IPS-NIHi11 (cell line): ENCODE measurements around the gene PINLYP.
"Not testable (repeated sequence)": the region's sequence is repeated elsewhere in the genome, so short reads cannot be mapped to it uniquely, and the experiment has no call there.

Experiments
- DNase-seq: peaks from one replicate; pipeline ENCODE4 v3.0.0; 2012; ENCODE audit warnings: mixed read lengths, low spot score

The PINLYP gene

GRCh38 chr19:43575156-43575950 is at the start of gene PINLYP, which contains the start of gene XRCC1:
Gene PINLYP, plus strand, starts transcription at chr19:43575801. Its CDS starts 1,391 bp downstream, at chr19:43577192.
Gene XRCC1, minus strand, starts transcription at chr19:43575527. Its CDS starts 69 bp downstream, at chr19:43575458.
- DNase-seq, result peak; percentile 98

DNA sequence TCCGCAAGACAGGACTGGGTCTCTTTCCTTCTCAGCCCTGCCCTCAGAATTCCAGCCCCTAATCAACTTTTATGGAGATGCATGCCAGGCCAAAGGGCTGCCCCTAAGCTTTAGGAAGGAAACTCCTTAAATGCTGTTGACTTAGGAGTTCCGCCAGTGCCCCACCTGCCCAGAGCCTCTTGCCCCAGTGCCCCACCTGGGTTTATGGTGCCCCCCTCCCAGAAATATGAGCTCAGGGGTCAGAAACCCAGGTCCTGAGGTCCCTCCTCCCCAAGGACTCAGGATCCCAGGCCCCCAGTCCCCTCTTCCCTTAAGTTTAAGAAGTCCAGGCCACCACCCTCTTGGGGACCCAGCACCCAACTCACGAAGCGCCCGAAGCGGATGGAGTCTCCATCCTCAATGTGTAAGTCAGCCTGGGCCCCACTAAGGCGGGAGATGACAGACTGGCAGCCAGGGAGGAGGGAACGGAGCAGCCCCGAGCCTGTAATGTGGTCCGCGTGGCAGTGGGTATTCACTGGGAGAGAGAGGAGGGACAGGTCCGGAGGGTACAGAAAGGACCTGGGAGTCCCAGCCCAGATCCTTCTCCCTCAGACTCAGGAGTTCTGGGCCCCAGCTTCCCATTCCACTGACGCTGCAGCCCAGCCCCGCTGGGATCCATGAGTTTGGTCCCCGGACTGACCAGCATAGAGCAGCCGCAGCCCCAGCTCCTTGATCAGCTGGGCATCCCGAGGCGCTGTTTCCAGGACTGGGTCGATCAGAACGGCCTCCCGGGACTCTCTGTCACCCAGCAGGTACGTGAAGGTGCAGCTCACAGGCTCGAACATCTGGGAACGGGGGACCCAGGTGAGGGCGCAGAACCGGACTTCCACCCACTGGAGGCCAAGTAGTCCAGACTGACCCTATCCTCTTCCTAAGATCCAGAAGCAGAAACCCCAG is 49.5 kb upstream of the PINLYP start:
- no peak for DNase-seq

DNA sequence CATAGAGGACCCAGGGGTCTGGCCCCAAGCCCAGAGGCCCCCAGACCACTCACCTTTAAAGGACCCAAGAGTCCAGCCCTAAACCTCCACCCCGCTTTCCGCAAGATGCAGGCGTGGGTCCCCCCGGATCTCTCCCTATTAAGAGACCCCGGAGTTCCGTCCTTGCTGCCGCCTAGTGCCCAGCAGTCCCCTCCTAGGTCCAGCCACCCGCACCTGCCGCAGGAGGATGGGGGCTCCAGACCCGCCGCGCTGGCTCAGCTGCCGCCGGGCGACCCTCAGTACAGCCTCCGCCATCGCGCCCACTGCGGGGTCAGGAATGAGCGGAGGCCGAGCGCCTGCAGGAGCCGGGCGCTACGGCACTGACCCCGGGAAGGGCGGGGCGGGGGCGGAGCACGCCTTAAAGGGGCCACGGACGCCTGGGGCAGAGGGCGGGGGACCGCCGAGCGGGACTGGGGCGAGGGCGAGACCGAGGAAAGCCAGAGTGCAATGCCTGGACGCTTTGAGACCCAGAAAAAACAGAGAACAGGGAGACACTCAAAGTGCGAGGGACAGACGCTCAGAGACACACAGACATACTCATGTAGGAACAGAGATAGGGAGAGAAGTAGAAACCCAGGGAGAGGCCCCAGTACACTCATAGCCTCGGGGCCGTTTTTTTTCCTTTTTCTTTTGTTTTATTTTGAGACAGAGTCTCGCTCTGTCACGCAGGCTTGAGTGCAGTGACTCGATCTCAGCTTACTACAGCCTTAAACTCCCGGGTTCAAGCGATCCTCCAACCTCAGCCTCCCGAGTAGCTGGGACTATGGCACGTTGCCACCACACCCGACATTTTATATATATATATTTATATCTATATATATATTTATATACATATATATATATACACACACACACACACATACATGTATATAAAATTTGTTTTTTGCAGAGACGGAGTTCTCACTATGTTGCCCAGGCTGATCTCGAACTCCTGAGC is 48.4 kb upstream of the PINLYP start, which contains the start of gene ETHE1:
ETHE1 (minus strand) TSS at position 318 of the 976 bp plus-strand sequence; CDS start at position 294, 24 bp downstream.
- peak; percentile 89 for DNase-seq

- DNase-seq, result no peak
Observed at GRCh38 chr19:43527860-43528622, 47.6 kb upstream of the PINLYP start.

DNA sequence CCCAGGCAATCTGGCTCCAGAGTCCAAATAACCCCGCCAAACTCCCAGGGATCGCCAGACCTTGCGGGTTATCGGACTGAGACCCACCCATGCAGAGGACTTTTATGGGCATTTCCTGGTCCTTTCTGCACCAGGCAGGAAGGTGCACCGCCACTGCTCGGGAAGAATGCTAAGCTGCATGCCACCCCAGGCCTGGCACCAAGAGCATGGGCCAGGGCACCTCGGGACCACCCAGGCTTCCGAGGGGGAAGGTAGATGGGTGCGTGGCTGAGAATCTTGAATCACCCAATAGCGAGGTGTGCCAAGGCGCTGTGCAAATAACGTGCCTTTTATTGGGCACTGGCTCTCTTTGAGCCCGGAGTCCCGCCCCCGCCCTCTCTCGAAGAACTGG is 43.0 kb upstream of the PINLYP start:
- no peak for DNase-seq

DNA sequence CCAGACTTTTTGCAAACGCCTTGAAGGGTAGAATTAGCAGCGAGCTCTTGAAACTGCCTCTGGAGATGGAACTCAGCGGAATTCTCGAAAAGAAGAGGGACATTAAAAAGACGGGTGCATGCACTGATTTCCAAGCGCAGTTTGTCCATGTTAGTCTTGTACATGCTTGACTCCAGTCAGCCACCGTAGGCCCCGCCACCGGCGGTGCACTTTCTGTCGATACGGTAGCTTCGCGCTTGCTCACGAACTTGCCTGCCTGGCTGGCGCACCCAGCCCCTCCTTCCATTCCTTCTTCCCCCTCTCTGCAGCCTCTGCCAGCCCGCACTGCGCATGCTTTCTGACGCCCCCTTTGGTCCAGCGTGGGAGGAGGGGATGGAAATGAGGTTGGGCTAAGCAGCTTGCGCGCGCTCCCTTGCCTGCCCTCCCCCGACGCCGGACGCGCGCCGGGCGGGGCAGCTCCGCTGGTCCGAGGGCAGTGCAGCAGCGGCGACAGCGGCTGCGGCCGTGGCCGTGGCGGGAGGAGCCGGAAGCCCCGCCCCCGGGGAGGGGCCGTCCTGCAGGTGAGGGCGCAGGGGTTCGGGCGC is 42.5 kb upstream of the PINLYP start, which contains the start of gene ZNF575:
ZNF575 (plus strand) TSS at position 227 of the 584 bp plus-strand sequence. CDS start 1,235 bp downstream, outside the sequence.
- DNase-seq, result peak; percentile 89

DNA sequence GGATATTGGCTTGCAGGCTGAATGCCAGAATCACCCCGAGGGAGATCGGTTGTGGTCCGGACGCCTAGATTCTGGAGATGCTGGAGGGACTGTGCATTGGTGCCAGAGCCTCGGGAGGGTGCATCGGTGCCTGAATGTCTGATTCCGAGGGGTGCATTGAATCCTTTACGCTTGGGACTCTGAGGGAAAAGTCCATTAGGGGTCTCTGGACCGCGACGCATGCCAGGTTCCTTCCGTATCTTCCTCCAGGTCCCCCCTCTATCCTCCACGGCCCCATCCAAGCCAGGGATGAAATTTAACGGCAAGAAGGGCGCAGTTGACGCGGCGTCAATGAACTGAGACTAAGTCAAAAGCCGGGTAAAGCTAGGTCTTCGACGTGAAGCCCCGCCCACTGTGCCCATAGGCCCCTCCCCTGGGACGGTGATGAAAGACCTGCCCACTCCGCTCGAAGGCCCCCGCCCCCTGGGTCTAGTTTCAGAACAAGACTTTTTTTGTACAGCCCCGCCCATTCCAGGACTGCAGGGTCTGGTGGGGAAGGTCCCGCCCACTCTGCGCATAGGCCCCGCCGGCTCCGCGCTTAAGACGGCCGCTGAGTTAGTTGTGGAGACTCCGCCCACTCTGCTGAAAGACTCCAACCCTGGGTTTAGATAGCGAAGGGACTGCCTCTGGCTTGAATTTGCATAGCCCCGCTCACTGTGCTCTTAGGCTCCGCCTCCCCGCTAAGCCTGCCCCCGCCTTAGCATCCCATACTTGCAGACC is 41.9 kb upstream of the PINLYP start:
- peak; percentile 92 for DNase-seq

DNA sequence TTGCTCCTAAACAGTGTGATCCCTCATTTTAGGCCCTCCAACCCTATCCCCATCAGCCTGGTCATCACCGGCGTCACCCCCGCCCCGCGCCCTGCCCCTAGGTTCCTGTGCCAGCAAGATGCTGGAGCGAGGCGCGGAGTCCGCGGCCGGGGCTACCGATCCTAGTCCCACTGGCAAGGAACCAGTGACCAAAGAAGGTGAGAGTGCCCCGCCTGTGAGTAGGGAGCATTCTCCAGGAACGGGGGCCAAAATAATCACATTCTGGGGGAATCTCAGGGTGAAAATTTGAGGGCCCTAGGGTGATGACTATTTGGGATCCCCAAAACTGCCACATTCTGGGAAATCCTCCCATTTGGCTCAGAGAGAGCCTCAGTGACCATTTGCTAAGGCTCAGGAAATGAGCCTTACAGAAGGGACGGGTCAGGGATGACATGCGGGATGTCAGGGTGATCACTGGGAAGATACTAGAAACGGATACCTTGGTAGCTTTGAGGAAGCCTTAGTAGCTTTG is 41.2 kb upstream of the PINLYP start:
- DNase-seq, result no peak

- peak; percentile 77 for DNase-seq
Observed at GRCh38 chr19:43534816-43535761, 40.5 kb upstream of the PINLYP start.

DNA sequence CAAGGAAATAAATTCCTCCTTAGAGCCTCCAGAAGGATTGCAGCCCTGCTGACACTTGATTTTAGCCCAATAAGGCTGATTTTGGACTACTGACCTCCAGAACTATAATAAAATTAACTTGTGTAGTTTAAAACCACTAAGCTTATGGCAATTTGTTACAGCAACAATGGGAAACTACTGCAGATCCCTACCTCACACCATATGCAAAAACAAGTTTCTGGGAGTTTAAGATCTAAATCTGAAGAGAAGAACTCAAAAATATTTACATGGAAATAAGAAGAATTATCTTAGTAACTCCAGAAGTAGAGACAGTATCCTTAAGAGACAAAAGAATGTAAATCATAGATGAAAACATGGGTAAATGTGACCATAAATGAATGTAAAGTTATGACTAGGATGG is 36.7 kb upstream of the PINLYP start:
- no peak for DNase-seq

GRCh38 chr19:43540381-43540780 is 35.2 kb upstream of the PINLYP start:
- no peak for DNase-seq

DNA sequence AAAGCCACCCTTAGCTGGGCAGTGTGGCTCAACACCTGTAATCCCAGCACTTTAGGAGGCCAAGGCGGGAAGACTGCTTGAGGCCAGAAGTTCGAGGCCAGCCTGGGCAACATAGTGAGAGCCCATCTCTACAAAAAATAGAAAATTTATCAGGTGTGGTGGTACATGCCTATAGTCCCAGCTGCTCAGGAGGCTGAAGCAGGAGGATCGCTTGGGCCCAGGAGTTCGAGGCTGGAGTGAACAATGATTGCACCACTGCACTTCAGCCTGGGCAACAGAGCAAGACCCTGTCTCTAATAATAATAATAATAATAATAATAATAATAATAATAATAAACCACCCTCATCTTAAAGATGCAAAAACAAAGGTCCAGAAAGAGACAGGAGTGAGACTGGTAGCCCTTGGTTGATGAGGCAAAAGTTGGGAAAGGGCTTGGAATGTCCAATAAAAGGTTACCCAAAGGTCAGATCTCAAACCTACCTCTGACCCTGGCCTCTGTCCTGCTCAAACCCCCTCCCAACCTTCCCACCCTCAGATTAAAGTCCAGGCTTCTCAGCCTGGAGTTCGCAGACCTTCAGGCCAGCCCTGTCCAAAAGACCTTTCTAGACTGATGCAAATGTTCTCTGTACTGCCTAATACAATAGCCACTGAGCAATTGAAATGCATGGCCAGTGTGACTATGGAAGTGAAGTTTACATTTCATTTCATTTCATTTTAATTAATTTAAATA is 33.5 kb upstream of the PINLYP start:
- DNase-seq, result no peak

- DNase-seq, result no peak
Observed at GRCh38 chr19:43544077-43544476, 31.5 kb upstream of the PINLYP start.

- no peak for DNase-seq
Observed at GRCh38 chr19:43545276-43545675, 30.3 kb upstream of the PINLYP start.

DNA sequence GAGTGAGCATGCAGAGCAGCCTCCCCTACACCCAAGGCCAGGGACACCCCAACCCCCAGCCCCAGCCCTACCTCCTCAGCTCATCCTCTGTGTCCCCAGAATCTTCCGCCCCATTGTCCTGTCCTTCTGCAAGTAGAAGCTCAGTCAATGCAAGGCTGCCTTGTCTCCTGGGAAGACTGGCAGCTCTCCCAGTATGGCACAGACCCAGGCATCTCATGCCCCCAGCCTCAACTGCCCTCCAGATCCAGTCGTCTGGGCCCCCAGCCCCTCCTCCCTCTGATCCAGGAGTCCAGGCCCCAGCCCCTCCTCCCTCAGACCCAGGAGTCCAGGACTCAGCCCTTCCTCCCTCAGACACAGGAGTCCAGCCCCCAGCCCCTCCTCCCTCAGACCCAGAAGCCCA is 29.6 kb upstream of the PINLYP start:
- no peak for DNase-seq

GRCh38 chr19:43546581-43546980 is 29.0 kb upstream of the PINLYP start:
- no peak for DNase-seq

GRCh38 chr19:43547926-43548325 is 27.7 kb upstream of the PINLYP start:
- DNase-seq, result not testable (repeated sequence)
